ENCODE data around the gene VWA3A. TPM values are rescaled to one million over a fixed set of nuclear protein-coding genes. Genes with fewer than 3 reads are reported as not detected.
"Not testable (repeated sequence)": the region's sequence is repeated elsewhere in the genome, so short reads cannot be mapped to it uniquely, and the experiment has no call there.

The VWA3A gene
- total RNA-seq (2021; ENCODE audit: unreplicated experiment) (not detected), Bru-seq, nascent RNA (percentile 22 among the genes with signal in this experiment), BruChase-seq, experiment 1, labeled RNA remaining after a 2-hour chase (percentile 29 among the genes with signal in this experiment), BruChase-seq, experiment 2, labeled RNA remaining after a 6-hour chase (percentile 25 among the genes with signal in this experiment)
- 0.16 TPM for polyA plus RNA-seq (2012; ENCODE audit: insufficient read length)
- long read RNA-seq, partial matches to known transcripts, result 0 of 1 reads
- long read RNA-seq, other reads (novel, unspliced or antisense), result 1 of 1 reads

- CTCF ChIA-PET, result interaction anchor here (0.7 to 1.0 kb wide), 2 partner anchors 15 to 96 kb away, joined by 3 to 4 read pairs; no protein-coding TSS in a partner anchor
- Histone ChIP-seq H3K36me3 (ENCODE audit: control insufficient read depth, insufficient read depth, low read length) (no peaks in the 10 kb centered on the region; the same call in 1 of the 2 replicates), H3K27ac (ENCODE audit: low read length) (no peak within 1 kb of the TSS), H3K4me1 (ENCODE audit: control insufficient read depth, insufficient read depth, low read length) (no peaks in the 10 kb centered on the region; the same call in 1 of the 2 replicates), H3K27me3 (ENCODE audit: control insufficient read depth, insufficient read depth, low read length) (no peaks in the 10 kb centered on the region), H3K4me3 (ENCODE audit: low read depth in 2 of 2, low read length in 2 of 2) (no peak within 1 kb of the TSS), H3K9me3 (ENCODE audit: control insufficient read depth, insufficient read depth, low read depth, low read length) (no peaks in the 10 kb centered on the region)
- in situ Hi-C loops (cut with HindIII; ENCODE audit: low pct_unique_long_range_greater_than_20kb, low sequenced_read_pairs), result loop anchor here (25.0 kb wide), 1 partner anchor 95 kb away; no protein-coding TSS in a partner anchor
- POLR2A ChIA-PET, result interaction anchor here (0.6 kb wide), 1 partner anchor 9 kb away, joined by 3 read pairs; no protein-coding TSS in a partner anchor
- intact Hi-C loops (cut with micrococcal nuclease; ENCODE audit: unreplicated experiment), result no loop called here
- ATAC-seq (peak; percentile 60), DNase-seq (ENCODE audit: low read depth, low spot score) (no peak)
- BruUV-seq (replicated peaks), result no TSS peak
- TF ChIP-seq SIN3A (IDR thresholded peaks at IDR 0.05; ENCODE audit: borderline replicate concordance, insufficient read depth, low read depth, low read length) (no peak), POLR2AphosphoS5 (IDR thresholded peaks at IDR 0.05; ENCODE audit: low read depth, low read length) (no peak), TCF7L2 (IDR thresholded peaks at IDR 0.05; ENCODE audit: low read depth, low read length) (no peak)
- TF ChIP-seq, protein P1, sequence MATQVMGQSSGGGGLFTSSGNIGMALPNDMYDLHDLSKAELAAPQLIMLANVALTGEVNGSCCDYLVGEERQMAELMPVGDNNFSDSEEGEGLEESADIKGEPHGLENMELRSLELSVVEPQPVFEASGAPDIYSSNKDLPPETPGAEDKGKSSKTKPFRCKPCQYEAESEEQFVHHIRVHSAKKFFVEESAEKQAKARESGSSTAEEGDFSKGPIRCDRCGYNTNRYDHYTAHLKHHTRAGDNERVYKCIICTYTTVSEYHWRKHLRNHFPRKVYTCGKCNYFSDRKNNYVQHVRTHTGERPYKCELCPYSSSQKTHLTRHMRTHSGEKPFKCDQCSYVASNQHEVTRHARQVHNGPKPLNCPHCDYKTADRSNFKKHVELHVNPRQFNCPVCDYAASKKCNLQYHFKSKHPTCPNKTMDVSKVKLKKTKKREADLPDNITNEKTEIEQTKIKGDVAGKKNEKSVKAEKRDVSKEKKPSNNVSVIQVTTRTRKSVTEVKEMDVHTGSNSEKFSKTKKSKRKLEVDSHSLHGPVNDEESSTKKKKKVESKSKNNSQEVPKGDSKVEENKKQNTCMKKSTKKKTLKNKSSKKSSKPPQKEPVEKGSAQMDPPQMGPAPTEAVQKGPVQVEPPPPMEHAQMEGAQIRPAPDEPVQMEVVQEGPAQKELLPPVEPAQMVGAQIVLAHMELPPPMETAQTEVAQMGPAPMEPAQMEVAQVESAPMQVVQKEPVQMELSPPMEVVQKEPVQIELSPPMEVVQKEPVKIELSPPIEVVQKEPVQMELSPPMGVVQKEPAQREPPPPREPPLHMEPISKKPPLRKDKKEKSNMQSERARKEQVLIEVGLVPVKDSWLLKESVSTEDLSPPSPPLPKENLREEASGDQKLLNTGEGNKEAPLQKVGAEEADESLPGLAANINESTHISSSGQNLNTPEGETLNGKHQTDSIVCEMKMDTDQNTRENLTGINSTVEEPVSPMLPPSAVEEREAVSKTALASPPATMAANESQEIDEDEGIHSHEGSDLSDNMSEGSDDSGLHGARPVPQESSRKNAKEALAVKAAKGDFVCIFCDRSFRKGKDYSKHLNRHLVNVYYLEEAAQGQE (IDR thresholded peaks at IDR 0.05; ENCODE audit: insufficient read depth in 1 of 2, low read depth in 2 of 2, low read length in 1 of 2), result no peak
- TF ChIP-seq, protein P2, sequence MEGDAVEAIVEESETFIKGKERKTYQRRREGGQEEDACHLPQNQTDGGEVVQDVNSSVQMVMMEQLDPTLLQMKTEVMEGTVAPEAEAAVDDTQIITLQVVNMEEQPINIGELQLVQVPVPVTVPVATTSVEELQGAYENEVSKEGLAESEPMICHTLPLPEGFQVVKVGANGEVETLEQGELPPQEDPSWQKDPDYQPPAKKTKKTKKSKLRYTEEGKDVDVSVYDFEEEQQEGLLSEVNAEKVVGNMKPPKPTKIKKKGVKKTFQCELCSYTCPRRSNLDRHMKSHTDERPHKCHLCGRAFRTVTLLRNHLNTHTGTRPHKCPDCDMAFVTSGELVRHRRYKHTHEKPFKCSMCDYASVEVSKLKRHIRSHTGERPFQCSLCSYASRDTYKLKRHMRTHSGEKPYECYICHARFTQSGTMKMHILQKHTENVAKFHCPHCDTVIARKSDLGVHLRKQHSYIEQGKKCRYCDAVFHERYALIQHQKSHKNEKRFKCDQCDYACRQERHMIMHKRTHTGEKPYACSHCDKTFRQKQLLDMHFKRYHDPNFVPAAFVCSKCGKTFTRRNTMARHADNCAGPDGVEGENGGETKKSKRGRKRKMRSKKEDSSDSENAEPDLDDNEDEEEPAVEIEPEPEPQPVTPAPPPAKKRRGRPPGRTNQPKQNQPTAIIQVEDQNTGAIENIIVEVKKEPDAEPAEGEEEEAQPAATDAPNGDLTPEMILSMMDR (IDR thresholded peaks at IDR 0.05), result no peak
Measured at GRCh38 chr16:22092143-22092933, at the start of gene VWA3A. TSS of gene VWA3A (plus strand) at chr16:22092541. CDS start at chr16:22092638, 97 bp downstream.

GRCh38 chr16:22043882-22044281, 48.5 kb upstream of the VWA3A start:
- POLR2A ChIA-PET; intact Hi-C loops (cut with micrococcal nuclease; ENCODE audit: unreplicated experiment); H3K4me1 ChIP-seq (ENCODE audit: control insufficient read depth, insufficient read depth, low read length); H3K27ac ChIP-seq (ENCODE audit: low read length); CTCF ChIA-PET; ATAC-seq; DNase-seq (ENCODE audit: low read depth, low spot score); in situ Hi-C loops (cut with HindIII; ENCODE audit: low pct_unique_long_range_greater_than_20kb, low sequenced_read_pairs); H3K36me3 ChIP-seq (ENCODE audit: control insufficient read depth, insufficient read depth, low read length); H3K9me3 ChIP-seq (ENCODE audit: control insufficient read depth, insufficient read depth, low read depth, low read length); BruUV-seq (replicated peaks); H3K4me3 ChIP-seq (ENCODE audit: low read depth in 2 of 2, low read length in 2 of 2); H3K27me3 ChIP-seq (ENCODE audit: control insufficient read depth, insufficient read depth, low read length): not testable (repeated sequence)

DNA sequence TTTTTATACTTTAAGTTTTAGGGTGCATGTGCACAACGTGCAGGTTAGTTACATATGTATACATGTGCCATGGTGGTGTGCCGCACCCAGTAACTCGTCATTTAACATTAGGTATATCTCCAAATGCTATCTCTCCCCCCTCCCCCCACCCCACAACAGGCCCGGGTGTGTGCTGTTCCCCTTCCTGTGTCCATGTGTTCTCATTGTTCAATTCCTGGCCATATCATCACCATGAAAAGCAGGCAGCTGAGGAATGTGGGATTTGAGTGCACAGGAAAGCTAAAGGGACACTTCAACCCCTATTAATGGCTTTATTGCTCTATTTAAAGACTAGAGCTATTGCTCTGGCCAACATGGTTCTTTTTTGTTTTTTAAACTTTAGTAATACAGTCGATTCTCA, 46.5 kb upstream of the VWA3A start:
- H3K27me3 ChIP-seq (ENCODE audit: control insufficient read depth, insufficient read depth, low read length); BruUV-seq (replicated peaks); in situ Hi-C loops (cut with HindIII; ENCODE audit: low pct_unique_long_range_greater_than_20kb, low sequenced_read_pairs); H3K4me3 ChIP-seq (ENCODE audit: low read depth in 2 of 2, low read length in 2 of 2); DNase-seq (ENCODE audit: low read depth, low spot score); H3K9me3 ChIP-seq (ENCODE audit: control insufficient read depth, insufficient read depth, low read depth, low read length); H3K4me1 ChIP-seq (ENCODE audit: control insufficient read depth, insufficient read depth, low read length); CTCF ChIA-PET; H3K27ac ChIP-seq (ENCODE audit: low read length); POLR2A ChIA-PET; ATAC-seq; H3K36me3 ChIP-seq (ENCODE audit: control insufficient read depth, insufficient read depth, low read length); intact Hi-C loops (cut with micrococcal nuclease; ENCODE audit: unreplicated experiment): not testable (repeated sequence)

Data from Panc1 (cell line).